ENCODE results near the gene NRG2. TPM values are rescaled to one million over a fixed set of nuclear protein-coding genes. Genes with fewer than 3 reads are reported as not detected.

The NRG2 gene
- total and polyA plus RNA-seq, 2 donors (not counting 3 experiments of a cell fraction or from before 2014, with no cell fraction given) = 0.26 to 0.42 TPM

DNA sequence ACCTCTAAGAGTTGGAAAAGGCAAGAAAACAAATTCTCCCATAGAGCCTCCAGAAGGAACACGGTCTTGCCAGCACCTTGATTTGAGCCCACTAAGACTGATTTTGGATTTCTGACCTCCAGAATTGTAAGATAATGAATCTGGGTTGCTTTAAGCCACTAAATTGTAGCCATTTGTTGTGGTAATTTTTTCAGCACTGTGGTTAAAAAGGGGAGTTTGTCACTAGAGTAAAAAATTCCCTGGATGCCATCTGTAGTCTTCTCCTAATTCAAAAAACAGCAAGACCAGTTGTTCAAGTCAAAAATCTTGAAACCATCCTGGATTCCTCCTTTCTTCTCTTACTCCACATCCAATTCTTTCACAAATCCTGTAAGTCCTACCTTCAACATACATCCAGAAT is 39.6 kb downstream of the NRG2 start:
- DNase-seq (ENCODE audit: low read depth, low spot score) = no peak
- ChIA-PET POLR2A (no interaction called here), CTCF (interaction anchor here (1.4 kb wide), 1 partner anchor 216 kb away, joined by 3 read pairs; no protein-coding TSS in a partner anchor)
- Histone ChIP-seq H3K9me3 (replicated peaks; ENCODE audit: control insufficient read depth, insufficient read depth, low read length) (no peaks in the 10 kb centered on the region), H3K9me1 (replicated peaks; ENCODE audit: control insufficient read depth, extremely low read depth, insufficient read depth, low read length) (no peaks in the 10 kb centered on the region), H2AFZ (ENCODE audit: low read depth, low read length) (no peak overlapping the region), H3K79me2 (ENCODE audit: control insufficient read depth, insufficient read depth, low read length) (no peaks in the 10 kb centered on the region), H3K36me3 (ENCODE audit: control insufficient read depth in 2 of 2, extremely low read depth in 1 of 2, insufficient read depth in 2 of 2, low read length in 2 of 2) (no peaks in the 10 kb centered on the region), H3K4me3 (replicated peaks in 1 of 3; ENCODE audit: insufficient read depth in 1 of 3, low read depth in 1 of 3, low read length in 3 of 3) (no peak overlapping the region), H4K20me1 (replicated peaks; ENCODE audit: control insufficient read depth, extremely low read depth, insufficient read depth, low read length) (no peaks in the 10 kb centered on the region), H3K27me3 (ENCODE audit: control insufficient read depth in 2 of 2, insufficient read depth in 2 of 2, low read length in 2 of 2) (peaks cover 31 to 61% of the 10 kb centered on the region in 2 experiments), H3K27ac (ENCODE audit: insufficient read depth, low read depth, low read length) (no peak overlapping the region), H3K4me1 (ENCODE audit: control insufficient read depth, extremely low read depth, insufficient read depth, low read length) (no peaks in the 10 kb centered on the region), H3K4me2 (ENCODE audit: insufficient read depth, low read length) (no peak overlapping the region), H3K9ac (replicated peaks; ENCODE audit: extremely low read depth, insufficient read depth, low read length) (no peak overlapping the region)
- FAIRE-seq = no peak
- BruUV-seq (replicated peaks) = no TSS peak
- dilution Hi-C loops (cut with MboI; ENCODE audit: extremely low pct_ligation_motif_present, low sequenced_read_pairs) = no loop called here
- intact Hi-C loops (cut with micrococcal nuclease) = no loop called here
- TF ChIP-seq JUN (IDR thresholded peaks at IDR 0.05; ENCODE audit: borderline replicate concordance, insufficient read depth, insufficient read length, low read depth) = no peak
- no peak for TF ChIP-seq POLR2AphosphoS5 (IDR thresholded peaks at IDR 0.05; ENCODE audit: insufficient read depth, low read depth, low read length)
- TF ChIP-seq GATA2 (IDR thresholded peaks at IDR 0.05; ENCODE audit: insufficient read depth, insufficient read length, low read depth, low read length) = no peak
- TF ChIP-seq POLR2A (IDR thresholded peaks at IDR 0.05; ENCODE audit: low read depth, low read length) = no peak
- no peak for TF ChIP-seq FOS (IDR thresholded peaks at IDR 0.05; ENCODE audit: borderline replicate concordance, insufficient read depth, low read length)
- TF ChIP-seq, protein P1, sequence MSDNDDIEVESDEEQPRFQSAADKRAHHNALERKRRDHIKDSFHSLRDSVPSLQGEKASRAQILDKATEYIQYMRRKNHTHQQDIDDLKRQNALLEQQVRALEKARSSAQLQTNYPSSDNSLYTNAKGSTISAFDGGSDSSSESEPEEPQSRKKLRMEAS (IDR thresholded peaks at IDR 0.05; ENCODE audit: insufficient read depth, insufficient read length) = no peak
- TF ChIP-seq, protein P2, sequence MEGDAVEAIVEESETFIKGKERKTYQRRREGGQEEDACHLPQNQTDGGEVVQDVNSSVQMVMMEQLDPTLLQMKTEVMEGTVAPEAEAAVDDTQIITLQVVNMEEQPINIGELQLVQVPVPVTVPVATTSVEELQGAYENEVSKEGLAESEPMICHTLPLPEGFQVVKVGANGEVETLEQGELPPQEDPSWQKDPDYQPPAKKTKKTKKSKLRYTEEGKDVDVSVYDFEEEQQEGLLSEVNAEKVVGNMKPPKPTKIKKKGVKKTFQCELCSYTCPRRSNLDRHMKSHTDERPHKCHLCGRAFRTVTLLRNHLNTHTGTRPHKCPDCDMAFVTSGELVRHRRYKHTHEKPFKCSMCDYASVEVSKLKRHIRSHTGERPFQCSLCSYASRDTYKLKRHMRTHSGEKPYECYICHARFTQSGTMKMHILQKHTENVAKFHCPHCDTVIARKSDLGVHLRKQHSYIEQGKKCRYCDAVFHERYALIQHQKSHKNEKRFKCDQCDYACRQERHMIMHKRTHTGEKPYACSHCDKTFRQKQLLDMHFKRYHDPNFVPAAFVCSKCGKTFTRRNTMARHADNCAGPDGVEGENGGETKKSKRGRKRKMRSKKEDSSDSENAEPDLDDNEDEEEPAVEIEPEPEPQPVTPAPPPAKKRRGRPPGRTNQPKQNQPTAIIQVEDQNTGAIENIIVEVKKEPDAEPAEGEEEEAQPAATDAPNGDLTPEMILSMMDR (IDR thresholded peaks at IDR 0.05; ENCODE audit: extremely low read depth in 1 of 2, insufficient read depth in 1 of 2, low read depth in 1 of 2, low read length in 2 of 2) = no peak
- TF ChIP-seq MYC (IDR thresholded peaks at IDR 0.05; ENCODE audit: low read depth, low read length) = no peak
- TF ChIP-seq EZH2 (IDR thresholded peaks at IDR 0.05; ENCODE audit: borderline replicate concordance, low read depth, low read length, severe bottlenecking) = no peak

All from endothelial cell of umbilical vein (primary cell).